SU-DHL-6 (cell line): ENCODE data around the gene ACVR1.

Source experiments
- EZH2phosphoT487 ChIP-seq: fragments of 200-600 bp; sonication (generic), shearing (Covaris generic); conservative IDR thresholded peaks from 2 replicates; pipeline ENCODE4 v1.6.1; 2018; ENCODE audit warnings: mild to moderate bottlenecking, antibody characterized with exemption, low read length, moderate library complexity, mixed read lengths
- TF ChIP-seq, protein P1 (sequence below): fragments of 200-600 bp; sonication (generic); IDR thresholded peaks from one replicate; pipeline ENCODE4 v1.5.1; 2017; ENCODE audit warnings: antibody characterized with exemption, mild to moderate bottlenecking, low read length, moderate library complexity; ENCODE audit not compliant: insufficient read depth, poor library complexity, severe bottlenecking

DNA sequence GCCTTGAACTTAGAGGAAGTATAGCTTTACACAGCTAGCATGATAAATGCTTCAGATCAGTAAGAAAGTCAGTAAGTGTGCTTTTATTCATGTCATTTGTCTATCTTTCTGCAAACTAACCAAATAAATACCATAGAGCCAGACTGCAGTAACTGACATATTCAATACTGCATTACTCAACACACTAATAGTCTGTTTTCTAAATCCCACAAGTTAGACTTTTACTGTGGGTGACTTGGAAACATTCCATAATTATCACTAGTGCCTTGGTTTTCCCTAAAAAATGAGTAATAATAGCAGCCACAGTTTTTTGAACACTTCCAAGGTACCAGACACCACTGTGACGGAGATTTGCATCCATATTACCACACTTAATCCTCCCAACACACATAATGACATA is 33.0 kb downstream of the ACVR1 start:
- TF ChIP-seq, protein P1, sequence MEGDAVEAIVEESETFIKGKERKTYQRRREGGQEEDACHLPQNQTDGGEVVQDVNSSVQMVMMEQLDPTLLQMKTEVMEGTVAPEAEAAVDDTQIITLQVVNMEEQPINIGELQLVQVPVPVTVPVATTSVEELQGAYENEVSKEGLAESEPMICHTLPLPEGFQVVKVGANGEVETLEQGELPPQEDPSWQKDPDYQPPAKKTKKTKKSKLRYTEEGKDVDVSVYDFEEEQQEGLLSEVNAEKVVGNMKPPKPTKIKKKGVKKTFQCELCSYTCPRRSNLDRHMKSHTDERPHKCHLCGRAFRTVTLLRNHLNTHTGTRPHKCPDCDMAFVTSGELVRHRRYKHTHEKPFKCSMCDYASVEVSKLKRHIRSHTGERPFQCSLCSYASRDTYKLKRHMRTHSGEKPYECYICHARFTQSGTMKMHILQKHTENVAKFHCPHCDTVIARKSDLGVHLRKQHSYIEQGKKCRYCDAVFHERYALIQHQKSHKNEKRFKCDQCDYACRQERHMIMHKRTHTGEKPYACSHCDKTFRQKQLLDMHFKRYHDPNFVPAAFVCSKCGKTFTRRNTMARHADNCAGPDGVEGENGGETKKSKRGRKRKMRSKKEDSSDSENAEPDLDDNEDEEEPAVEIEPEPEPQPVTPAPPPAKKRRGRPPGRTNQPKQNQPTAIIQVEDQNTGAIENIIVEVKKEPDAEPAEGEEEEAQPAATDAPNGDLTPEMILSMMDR, result no peak
- TF ChIP-seq EZH2phosphoT487, result no peak
